Fibroblast of lung (primary cell): Measurements from ENCODE around the gene KMT2D.

ENCODE experiments used
- EZH2 ChIP-seq: IDR thresholded peaks from 2 replicates; pipeline ENCODE4 v1.5.1; 2012; ENCODE audit warnings: low read length, control low read depth, mild to moderate bottlenecking; ENCODE audit errors: missing control alignments
- TF ChIP-seq, protein P1 (sequence below), 2 donors: IDR thresholded peaks in 1 of 2; conservative IDR thresholded peaks in 1 of 2; 1 replicate in 1 of 2; 2 replicates in 1 of 2; pipeline ENCODE4 v1.5.1; 2011 to 2012; ENCODE audit warnings: low read length in 2 of 2, control low read depth in 1 of 2, inconsistent platforms in 1 of 2, low read depth in 1 of 2, mild to moderate bottlenecking in 1 of 2

DNA sequence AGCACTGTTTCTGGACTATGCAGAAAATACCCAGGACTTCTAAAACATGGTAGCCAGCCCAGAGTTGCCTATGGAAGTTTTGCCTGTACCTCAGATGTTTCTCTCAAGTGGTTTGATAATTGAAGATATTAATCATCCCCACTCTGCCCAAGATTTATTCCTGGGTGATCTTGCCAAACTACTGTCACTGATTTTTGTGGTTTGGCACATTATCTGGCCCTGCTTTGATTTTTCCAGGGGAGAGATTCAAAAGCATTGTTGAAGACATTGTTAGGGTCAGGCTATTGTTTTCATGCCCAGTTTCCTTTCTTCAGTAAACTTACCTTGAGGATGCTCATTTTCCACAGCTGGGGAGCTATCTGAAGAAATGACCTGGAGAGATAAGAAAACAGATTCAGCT lies 47.9 kb downstream of the KMT2D start:
- TF ChIP-seq, protein P1, sequence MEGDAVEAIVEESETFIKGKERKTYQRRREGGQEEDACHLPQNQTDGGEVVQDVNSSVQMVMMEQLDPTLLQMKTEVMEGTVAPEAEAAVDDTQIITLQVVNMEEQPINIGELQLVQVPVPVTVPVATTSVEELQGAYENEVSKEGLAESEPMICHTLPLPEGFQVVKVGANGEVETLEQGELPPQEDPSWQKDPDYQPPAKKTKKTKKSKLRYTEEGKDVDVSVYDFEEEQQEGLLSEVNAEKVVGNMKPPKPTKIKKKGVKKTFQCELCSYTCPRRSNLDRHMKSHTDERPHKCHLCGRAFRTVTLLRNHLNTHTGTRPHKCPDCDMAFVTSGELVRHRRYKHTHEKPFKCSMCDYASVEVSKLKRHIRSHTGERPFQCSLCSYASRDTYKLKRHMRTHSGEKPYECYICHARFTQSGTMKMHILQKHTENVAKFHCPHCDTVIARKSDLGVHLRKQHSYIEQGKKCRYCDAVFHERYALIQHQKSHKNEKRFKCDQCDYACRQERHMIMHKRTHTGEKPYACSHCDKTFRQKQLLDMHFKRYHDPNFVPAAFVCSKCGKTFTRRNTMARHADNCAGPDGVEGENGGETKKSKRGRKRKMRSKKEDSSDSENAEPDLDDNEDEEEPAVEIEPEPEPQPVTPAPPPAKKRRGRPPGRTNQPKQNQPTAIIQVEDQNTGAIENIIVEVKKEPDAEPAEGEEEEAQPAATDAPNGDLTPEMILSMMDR (conservative IDR thresholded peaks at IDR 0.05 in 1 of 2, IDR thresholded peaks at IDR 0.05 in 1 of 2; ENCODE audit: low read depth in 1 of 2, low read length in 2 of 2) = no peak
- TF ChIP-seq EZH2 = no peak
